Calu3 (cell line): Measurements from ENCODE around the gene DUSP9. TPM values are rescaled to one million over a fixed set of nuclear protein-coding genes. Genes with fewer than 3 reads are reported as not detected.
A peak's percentile ranks its signal among the peaks of the same experiment; 100 is the strongest.

Experiments used
- BruUV-seq: library from RNA; stranded (reverse); fragments of 400-500 nt; replicated peaks from 2 replicates; lab custom pipeline; 2021; lab: Mats Ljungman, UMichigan
- CTCF ChIA-PET: fragments of 300-600 bp; sonication (Branson Sonifier 250); formaldehyde crosslinking; loops from one replicate; lab custom pipeline; 2022; ENCODE audit warnings: antibody characterized with exemption; lab: Charles Lee
- DNase-seq: peaks from one replicate; pipeline ENCODE4 v3.0.0; 2022
- H3K27ac Mint-ChIP-seq: one replicate; pipeline ENCODE4 v1.8.0; 2022; ENCODE audit warnings: mixed read lengths; ENCODE audit not compliant: unreplicated experiment
- H3K27me3 Mint-ChIP-seq: one replicate; pipeline ENCODE4 v1.8.0; 2022; ENCODE audit warnings: mixed read lengths; ENCODE audit not compliant: unreplicated experiment
- H3K36me3 Mint-ChIP-seq: one replicate; pipeline ENCODE4 v1.8.0; 2022; ENCODE audit warnings: mild to moderate bottlenecking, moderate library complexity, mixed read lengths; ENCODE audit not compliant: insufficient read depth, unreplicated experiment
- H3K4me1 Mint-ChIP-seq: one replicate; pipeline ENCODE4 v1.8.0; 2022; ENCODE audit warnings: mild to moderate bottlenecking, low read depth, mixed read lengths; ENCODE audit not compliant: unreplicated experiment
- H3K4me3 Mint-ChIP-seq: one replicate; pipeline ENCODE4 v1.8.0; 2022; ENCODE audit warnings: mild to moderate bottlenecking, low read depth, moderate library complexity, mixed read lengths; ENCODE audit not compliant: unreplicated experiment
- H3K9me3 Mint-ChIP-seq: one replicate; pipeline ENCODE4 v1.8.0; 2022; ENCODE audit warnings: low read depth, mixed read lengths; ENCODE audit not compliant: unreplicated experiment
- CTCF ChIP-seq: fragments of 200-600 bp; IDR thresholded peaks from one replicate; pipeline ENCODE4 v1.8.0; 2022; ENCODE audit warnings: antibody characterized with exemption; ENCODE audit not compliant: unreplicated experiment
- intact Hi-C: fragments of 100-400 bp; cut with micrococcal nuclease; formaldehyde crosslinking; loops from one replicate; pipeline ENCODE4 v1.10.0; 2022; ENCODE audit not compliant: unreplicated experiment
- total RNA-seq: library from RNA; stranded (reverse); gene quantifications from 2 replicates; pipeline ENCODE4 v1.2.3, GENCODE V29; 2022

Gene DUSP9
- total RNA-seq, 1 experiment from 2014 or later, result 0.19 TPM

- DNase-seq, result no peak
- Mint-ChIP-seq H3K27me3 (peaks cover 57% of the 10 kb centered on the region), H3K27ac (no peak overlapping the region), H3K4me1 (no peaks in the 10 kb centered on the region), H3K4me3 (no peak overlapping the region), H3K36me3 (no peaks in the 10 kb centered on the region), H3K9me3 (peaks cover 5% of the 10 kb centered on the region)
- intact Hi-C loops, result no loop called here
- no TSS peak for BruUV-seq
- no peak for TF ChIP-seq CTCF
- CTCF ChIA-PET, result no interaction called here
Measured at GRCh38 chrX:153657161-153657560, 10.2 kb downstream of the DUSP9 start.

- TF ChIP-seq CTCF, result no peak
- intact Hi-C loops, result no loop called here
- Mint-ChIP-seq H3K9me3 (peaks cover 5% of the 10 kb centered on the region), H3K4me3 (no peak overlapping the region), H3K27ac (no peak overlapping the region), H3K36me3 (no peaks in the 10 kb centered on the region), H3K27me3 (peaks cover 62% of the 10 kb centered on the region), H3K4me1 (peaks cover 6% of the 10 kb centered on the region)
- no TSS peak for BruUV-seq
- CTCF ChIA-PET, result no interaction called here
- no peak for DNase-seq
Measured at GRCh38 chrX:153659268-153659667, 12.3 kb downstream of the DUSP9 start.

GRCh38 chrX:153662266-153662665, 15.3 kb downstream of the DUSP9 start:
- H3K27me3 Mint-ChIP-seq, result peaks cover 80% of the 10 kb centered on the region
- CTCF ChIA-PET, result no interaction called here
- peaks cover 5% of the 10 kb centered on the region for H3K9me3 Mint-ChIP-seq
- no peak overlapping the region for H3K4me3 Mint-ChIP-seq
- TF ChIP-seq CTCF, result peak; percentile 24
- DNase-seq, result peak; percentile 60
- intact Hi-C loops, result loop anchor here (2.0 kb wide), 2 partner anchors 49 to 107 kb away; no protein-coding TSS in a partner anchor
- H3K27ac Mint-ChIP-seq, result no peak overlapping the region
- no TSS peak for BruUV-seq
- H3K4me1 Mint-ChIP-seq, result peaks cover 7% of the 10 kb centered on the region
- H3K36me3 Mint-ChIP-seq, result no peaks in the 10 kb centered on the region

GRCh38 chrX:153665726-153666306, 18.8 kb downstream of the DUSP9 start:
- no peaks in the 10 kb centered on the region for H3K9me3 Mint-ChIP-seq
- no TSS peak for BruUV-seq
- H3K27me3 Mint-ChIP-seq, result peaks cover 75% of the 10 kb centered on the region
- no peaks in the 10 kb centered on the region for H3K36me3 Mint-ChIP-seq
- H3K4me3 Mint-ChIP-seq, result no peak overlapping the region
- DNase-seq, result no peak
- CTCF ChIA-PET, result interaction anchor here (0.6 kb wide), 1 partner anchor 106 kb away, joined by 3 read pairs; no protein-coding TSS in a partner anchor
- H3K4me1 Mint-ChIP-seq, result peaks cover 18% of the 10 kb centered on the region
- H3K27ac Mint-ChIP-seq, result no peak overlapping the region
- intact Hi-C loops, result loop anchor here (5.0 kb wide), 1 partner anchor 129 kb away; no protein-coding TSS in a partner anchor
- no peak for TF ChIP-seq CTCF
